GM23338 (cell line): Measurements from ENCODE around the gene TMEM86A. TPM values are rescaled to one million over a fixed set of nuclear protein-coding genes. Genes with fewer than 3 reads are reported as not detected.
A peak's percentile ranks its signal among the peaks of the same experiment; 100 is the strongest.

Experiments
- ATAC-seq: fragments of 200-7000 bp; cut with Tn5 transposase; 3 replicates; pipeline ENCODE4 v1.9.1; 2020
- DNase-seq: peaks from one replicate; pipeline ENCODE4 v3.0.0-alpha.2; 2015; ENCODE audit warnings: low spot score
- H2AFZ ChIP-seq: fragments of 200-600 bp; sonication (generic); 2 replicates; pipeline ENCODE4 v1.8.0; 2016; ENCODE audit warnings: antibody characterized with exemption, mild to moderate bottlenecking, moderate library complexity
- H3F3A ChIP-seq: fragments of 200-600 bp; sonication (generic); replicated peaks from 2 replicates; pipeline ENCODE4 v1.8.0; 2017; ENCODE audit warnings: antibody characterized with exemption, mixed run types, low read depth
- H3K27ac ChIP-seq: fragments of 200-600 bp; sonication (generic); 2 replicates; pipeline ENCODE4 v1.6.1; 2016; ENCODE audit warnings: low read depth
- H3K27me3 ChIP-seq: fragments of 200-600 bp; sonication (generic); 2 replicates; pipeline ENCODE4 v1.8.0; 2016; ENCODE audit warnings: mild to moderate bottlenecking, mixed run types, moderate library complexity; ENCODE audit not compliant: insufficient read depth
- H3K36me3 ChIP-seq: fragments of 200-600 bp; sonication (generic); 2 replicates; pipeline ENCODE4 v1.8.0; 2016; ENCODE audit warnings: mild to moderate bottlenecking; ENCODE audit not compliant: insufficient read depth
- H3K4me1 ChIP-seq: fragments of 200-600 bp; sonication (generic); 2 replicates; pipeline ENCODE4 v1.8.0; 2016; ENCODE audit warnings: mild to moderate bottlenecking, moderate library complexity; ENCODE audit not compliant: insufficient read depth
- H3K4me2 ChIP-seq: fragments of 200-600 bp; sonication (generic); 2 replicates; pipeline ENCODE4 v1.7.1; 2017; ENCODE audit warnings: mixed run types
- H3K4me3 ChIP-seq: fragments of 200-600 bp; sonication (generic); 2 replicates; pipeline ENCODE4 v1.6.1; 2016; ENCODE audit warnings: mixed run types
- H3K79me2 ChIP-seq: fragments of 200-600 bp; sonication (generic); replicated peaks from 2 replicates; pipeline ENCODE4 v1.8.0; 2017; ENCODE audit warnings: mild to moderate bottlenecking; ENCODE audit not compliant: insufficient read depth
- H3K9me2 ChIP-seq: fragments of 200-600 bp; sonication (generic); 2 replicates; pipeline ENCODE4 v1.8.0; 2017; ENCODE audit not compliant: insufficient read depth
- H4K20me1 ChIP-seq: fragments of 200-600 bp; sonication (generic); replicated peaks from 2 replicates; pipeline ENCODE4 v1.8.0; 2017; ENCODE audit warnings: mild to moderate bottlenecking; ENCODE audit not compliant: insufficient read depth
- H3K27ac Mint-ChIP-seq: 2 replicates; pipeline ENCODE4 v1.8.0; 2020; ENCODE audit warnings: inconsistent platforms, mild to moderate bottlenecking, moderate library complexity, mixed read lengths
- H3K27me3 Mint-ChIP-seq: 3 replicates; pipeline ENCODE4 v1.8.0; 2022; ENCODE audit warnings: low read depth, mild to moderate bottlenecking, moderate library complexity, mixed read lengths, inconsistent platforms; ENCODE audit not compliant: insufficient read depth, poor library complexity
- H3K36me3 Mint-ChIP-seq: 3 replicates; pipeline ENCODE4 v1.8.0; 2021; ENCODE audit warnings: low read depth, mild to moderate bottlenecking, inconsistent platforms, moderate library complexity, mixed read lengths
- H3K4me1 Mint-ChIP-seq: 3 replicates; pipeline ENCODE4 v1.8.0; 2020; ENCODE audit warnings: mild to moderate bottlenecking, inconsistent platforms, mixed read lengths
- H3K4me3 Mint-ChIP-seq: 3 replicates; pipeline ENCODE4 v1.8.0; 2021; ENCODE audit warnings: moderate library complexity, mild to moderate bottlenecking, inconsistent platforms, mixed read lengths
- H3K9me3 Mint-ChIP-seq: 3 replicates; pipeline ENCODE4 v1.8.0; 2020; ENCODE audit warnings: moderate library complexity, mild to moderate bottlenecking, inconsistent platforms, mixed read lengths
- CREB1 ChIP-seq: fragments of 250-450 bp; sonication (Bioruptor Pico); IDR thresholded peaks from 2 replicates; pipeline ENCODE4 v1.5.0; 2020; ENCODE audit warnings: low read depth, mild to moderate bottlenecking, moderate library complexity
- CTCF ChIP-seq, 2 experiments: fragments of 200-600 bp in 1 of 2; sonication (generic) in 1 of 2; conservative IDR thresholded peaks; 2 replicates each; pipeline versions ENCODE4 v1.5.1 to v1.6.1; 2016 to 2017; ENCODE audit warnings: antibody characterized with exemption in 2 of 2, low read depth in 2 of 2, mild to moderate bottlenecking in 2 of 2, moderate library complexity in 1 of 2
- JUNB ChIP-seq: IDR thresholded peaks from one replicate; pipeline ENCODE4 v1.6.1; 2016; ENCODE audit warnings: antibody characterized with exemption; ENCODE audit not compliant: unreplicated experiment
- STAT1 ChIP-seq: IDR thresholded peaks from one replicate; pipeline ENCODE4 v1.6.1; 2016; ENCODE audit warnings: antibody characterized with exemption; ENCODE audit not compliant: unreplicated experiment
- ZNF114 ChIP-seq: fragments of 250-450 bp; sonication (Bioruptor Pico); IDR thresholded peaks from 2 replicates; pipeline ENCODE4 v1.5.0; 2020; ENCODE audit warnings: mild to moderate bottlenecking, moderate library complexity
- ZNF331 ChIP-seq: fragments of 250-450 bp; sonication (Bioruptor Pico); IDR thresholded peaks from 2 replicates; pipeline ENCODE4 v1.5.0; 2020; ENCODE audit warnings: low read depth, mild to moderate bottlenecking, moderate library complexity
- polyA plus RNA-seq: library from polyadenylated mRNA; unstranded; fragments of >200 nt; fragmentation: Nextera tagmentation; extraction: Ambion mirVana; gene quantifications from 2 replicates; pipeline ENCODE4 v1.2.1, GENCODE V29; 2016
- total RNA-seq: library from RNA; depleted of rRNA; stranded (reverse); fragments of >200 nt; shearing (Covaris generic); gene quantifications from 2 replicates; pipeline ENCODE4 v1.2.3, GENCODE V29; 2014
- TF ChIP-seq, protein P1 (sequence below): fragments of 250-450 bp; sonication (Bioruptor Pico); IDR thresholded peaks from 2 replicates; pipeline ENCODE4 v1.5.0; 2020; ENCODE audit warnings: mild to moderate bottlenecking, moderate library complexity

Gene TMEM86A
- total and polyA plus RNA-seq, 2 experiments from 2014 or later = 0.45 to 0.91 TPM

GRCh38 chr11:18650859-18651557 lies 47.6 kb upstream of the TMEM86A start:
- Histone ChIP-seq H3K4me1 (no peaks in the 10 kb centered on the region), H3K4me2 (no peak overlapping the region), H3K79me2 (no peaks in the 10 kb centered on the region), H4K20me1 (no peaks in the 10 kb centered on the region), H3K27ac (no peak overlapping the region), H3K27me3 (no peaks in the 10 kb centered on the region), H3F3A (no peaks in the 10 kb centered on the region), H2AFZ (peak overlapping the region; percentile 97), H3K4me3 (no peak overlapping the region), H3K36me3 (no peaks in the 10 kb centered on the region), H3K9me2 (no peaks in the 10 kb centered on the region)
- Mint-ChIP-seq H3K27me3 (no peaks in the 10 kb centered on the region), H3K4me3 (peak overlapping the region; percentile 62), H3K9me3 (no peaks in the 10 kb centered on the region), H3K36me3 (no peaks in the 10 kb centered on the region), H3K4me1 (peaks cover 2% of the 10 kb centered on the region; the same call in 1 of the 3 replicates), H3K27ac (no peak overlapping the region)
- DNase-seq (peak; percentile 94), ATAC-seq (peak; percentile 100)
- TF ChIP-seq, protein P1, sequence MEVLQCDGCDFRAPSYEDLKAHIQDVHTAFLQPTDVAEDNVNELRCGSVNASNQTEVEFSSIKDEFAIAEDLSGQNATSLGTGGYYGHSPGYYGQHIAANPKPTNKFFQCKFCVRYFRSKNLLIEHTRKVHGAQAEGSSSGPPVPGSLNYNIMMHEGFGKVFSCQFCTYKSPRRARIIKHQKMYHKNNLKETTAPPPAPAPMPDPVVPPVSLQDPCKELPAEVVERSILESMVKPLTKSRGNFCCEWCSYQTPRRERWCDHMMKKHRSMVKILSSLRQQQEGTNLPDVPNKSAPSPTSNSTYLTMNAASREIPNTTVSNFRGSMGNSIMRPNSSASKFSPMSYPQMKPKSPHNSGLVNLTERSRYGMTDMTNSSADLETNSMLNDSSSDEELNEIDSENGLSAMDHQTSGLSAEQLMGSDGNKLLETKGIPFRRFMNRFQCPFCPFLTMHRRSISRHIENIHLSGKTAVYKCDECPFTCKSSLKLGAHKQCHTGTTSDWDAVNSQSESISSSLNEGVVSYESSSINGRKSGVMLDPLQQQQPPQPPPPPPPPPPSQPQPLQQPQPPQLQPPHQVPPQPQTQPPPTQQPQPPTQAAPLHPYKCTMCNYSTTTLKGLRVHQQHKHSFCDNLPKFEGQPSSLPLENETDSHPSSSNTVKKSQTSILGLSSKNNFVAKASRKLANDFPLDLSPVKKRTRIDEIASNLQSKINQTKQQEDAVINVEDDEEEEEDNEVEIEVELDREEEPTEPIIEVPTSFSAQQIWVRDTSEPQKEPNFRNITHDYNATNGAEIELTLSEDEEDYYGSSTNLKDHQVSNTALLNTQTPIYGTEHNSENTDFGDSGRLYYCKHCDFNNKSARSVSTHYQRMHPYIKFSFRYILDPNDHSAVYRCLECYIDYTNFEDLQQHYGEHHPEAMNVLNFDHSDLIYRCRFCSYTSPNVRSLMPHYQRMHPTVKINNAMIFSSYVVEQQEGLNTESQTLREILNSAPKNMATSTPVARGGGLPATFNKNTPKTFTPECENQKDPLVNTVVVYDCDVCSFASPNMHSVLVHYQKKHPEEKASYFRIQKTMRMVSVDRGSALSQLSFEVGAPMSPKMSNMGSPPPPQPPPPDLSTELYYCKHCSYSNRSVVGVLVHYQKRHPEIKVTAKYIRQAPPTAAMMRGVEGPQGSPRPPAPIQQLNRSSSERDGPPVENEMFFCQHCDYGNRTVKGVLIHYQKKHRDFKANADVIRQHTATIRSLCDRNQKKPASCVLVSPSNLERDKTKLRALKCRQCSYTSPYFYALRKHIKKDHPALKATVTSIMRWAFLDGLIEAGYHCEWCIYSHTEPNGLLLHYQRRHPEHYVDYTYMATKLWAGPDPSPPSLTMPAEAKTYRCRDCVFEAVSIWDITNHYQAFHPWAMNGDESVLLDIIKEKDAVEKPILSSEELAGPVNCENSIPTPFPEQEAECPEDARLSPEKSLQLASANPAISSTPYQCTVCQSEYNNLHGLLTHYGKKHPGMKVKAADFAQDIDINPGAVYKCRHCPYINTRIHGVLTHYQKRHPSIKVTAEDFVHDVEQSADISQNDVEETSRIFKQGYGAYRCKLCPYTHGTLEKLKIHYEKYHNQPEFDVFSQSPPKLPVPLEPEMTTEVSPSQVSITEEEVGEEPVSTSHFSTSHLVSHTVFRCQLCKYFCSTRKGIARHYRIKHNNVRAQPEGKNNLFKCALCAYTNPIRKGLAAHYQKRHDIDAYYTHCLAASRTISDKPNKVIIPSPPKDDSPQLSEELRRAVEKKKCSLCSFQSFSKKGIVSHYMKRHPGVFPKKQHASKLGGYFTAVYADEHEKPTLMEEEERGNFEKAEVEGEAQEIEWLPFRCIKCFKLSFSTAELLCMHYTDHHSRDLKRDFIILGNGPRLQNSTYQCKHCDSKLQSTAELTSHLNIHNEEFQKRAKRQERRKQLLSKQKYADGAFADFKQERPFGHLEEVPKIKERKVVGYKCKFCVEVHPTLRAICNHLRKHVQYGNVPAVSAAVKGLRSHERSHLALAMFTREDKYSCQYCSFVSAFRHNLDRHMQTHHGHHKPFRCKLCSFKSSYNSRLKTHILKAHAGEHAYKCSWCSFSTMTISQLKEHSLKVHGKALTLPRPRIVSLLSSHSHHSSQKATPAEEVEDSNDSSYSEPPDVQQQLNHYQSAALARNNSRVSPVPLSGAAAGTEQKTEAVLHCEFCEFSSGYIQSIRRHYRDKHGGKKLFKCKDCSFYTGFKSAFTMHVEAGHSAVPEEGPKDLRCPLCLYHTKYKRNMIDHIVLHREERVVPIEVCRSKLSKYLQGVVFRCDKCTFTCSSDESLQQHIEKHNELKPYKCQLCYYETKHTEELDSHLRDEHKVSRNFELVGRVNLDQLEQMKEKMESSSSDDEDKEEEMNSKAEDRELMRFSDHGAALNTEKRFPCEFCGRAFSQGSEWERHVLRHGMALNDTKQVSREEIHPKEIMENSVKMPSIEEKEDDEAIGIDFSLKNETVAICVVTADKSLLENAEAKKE = no peak
- no peak for TF ChIP-seq STAT1
- TF ChIP-seq CREB1 (CRISPR knock-in tag) = 0 out of 2 replicates have a peak, but pooled peaks have one; percentile 11
- peak; percentile 91 to 92 for TF ChIP-seq CTCF (conservative IDR thresholded peaks at IDR 0.05; ENCODE audit: low read depth in 2 of 2)
- no peak for TF ChIP-seq JUNB
- TF ChIP-seq ZNF114 (CRISPR knock-in tag) = no peak
- no peak for TF ChIP-seq ZNF331 (CRISPR knock-in tag)
